ENCODE data around the gene SYNC. TPM values are rescaled to one million over a fixed set of nuclear protein-coding genes. Genes with fewer than 3 reads are reported as not detected.
"Not testable (repeated sequence)": the region's sequence is repeated elsewhere in the genome, so short reads cannot be mapped to it uniquely, and the experiment has no call there.

SYNC gene
- total RNA-seq, 1 donor: 141 TPM

- no peak overlapping the region for H3K4me3 ChIP-seq (ENCODE audit: low read depth, low read length)
- no peak for DNase-seq (ENCODE audit: low read depth)
- no peak for TF ChIP-seq CTCF (IDR thresholded peaks at IDR 0.05; ENCODE audit: insufficient read depth, low read length)
These were observed 13.3 kb upstream of the SYNC start for GRCh38 chr1:32715901-32716311.

GRCh38 chr1:32714277-32714676, 11.7 kb upstream of the SYNC start:
- TF ChIP-seq CTCF (IDR thresholded peaks at IDR 0.05; ENCODE audit: insufficient read depth, low read length): no peak
- no peak for DNase-seq (ENCODE audit: low read depth)
- no peak overlapping the region for H3K4me3 ChIP-seq (ENCODE audit: low read depth, low read length)

- no peak for TF ChIP-seq CTCF (IDR thresholded peaks at IDR 0.05; ENCODE audit: insufficient read depth, low read length)
- no peak for DNase-seq (ENCODE audit: low read depth)
These were observed 10.5 kb upstream of the SYNC start for GRCh38 chr1:32713081-32713480.

GRCh38 chr1:32711221-32711620, 8.7 kb upstream of the SYNC start:
- not testable (repeated sequence) for H3K4me3 ChIP-seq (ENCODE audit: low read depth, low read length); DNase-seq (ENCODE audit: low read depth)

More at GRCh38 chr1:32713081-32713480, 10.5 kb upstream of the SYNC start:
- no peak overlapping the region for H3K4me3 ChIP-seq (ENCODE audit: low read depth, low read length)

- no peak for DNase-seq (ENCODE audit: low read depth)
- TF ChIP-seq CTCF (IDR thresholded peaks at IDR 0.05; ENCODE audit: insufficient read depth, low read length): no peak
These were observed 6.9 kb upstream of the SYNC start for GRCh38 chr1:32709476-32709875.

GRCh38 chr1:32709075-32709474, 6.5 kb upstream of the SYNC start:
- no peak for DNase-seq (ENCODE audit: low read depth)
- TF ChIP-seq CTCF (IDR thresholded peaks at IDR 0.05; ENCODE audit: insufficient read depth, low read length): no peak

More at GRCh38 chr1:32709476-32709875, 6.9 kb upstream of the SYNC start:
- no peak overlapping the region for H3K4me3 ChIP-seq (ENCODE audit: low read depth, low read length)

GRCh38 chr1:32706491-32706890, 3.9 kb upstream of the SYNC start:
- DNase-seq (ENCODE audit: low read depth): peak; percentile 59
- no peak overlapping the region for H3K4me3 ChIP-seq (ENCODE audit: low read depth, low read length)
- TF ChIP-seq CTCF (IDR thresholded peaks at IDR 0.05; ENCODE audit: insufficient read depth, low read length): no peak

More at GRCh38 chr1:32709075-32709474, 6.5 kb upstream of the SYNC start:
- H3K4me3 ChIP-seq (ENCODE audit: low read depth, low read length): no peak overlapping the region

All from fibroblast of the aortic adventitia (primary cell).